K562 (cell line): ENCODE measurements around the gene MKLN1. TPM values are rescaled to one million over a fixed set of nuclear protein-coding genes. Genes with fewer than 3 reads are reported as not detected.

ENCODE experiments used
- BRD9 ChIP-seq: fragments of 450-650 bp; IDR thresholded peaks from 2 replicates; pipeline ENCODE4 v1.6.1; 2018; ENCODE audit warnings: low read depth; ENCODE audit not compliant: partially characterized antibody
- CBX5 ChIP-seq: IDR thresholded peaks from 2 replicates; pipeline ENCODE4 v1.6.1; 2014; ENCODE audit warnings: low read depth, borderline replicate concordance
- CREBBP ChIP-seq: IDR thresholded peaks from one replicate; pipeline ENCODE4 v1.6.1; 2012; ENCODE audit warnings: low read depth, mild to moderate bottlenecking, control low read depth, inconsistent platforms, low read length
- DMBX1 ChIP-seq: fragments of 250-450 bp; sonication (Bioruptor Pico); IDR thresholded peaks from 2 replicates; pipeline ENCODE4 v1.8.0; 2022; ENCODE audit warnings: inconsistent platforms, mild to moderate bottlenecking, moderate library complexity, borderline replicate concordance
- E2F3 ChIP-seq: fragments of 250-450 bp; sonication (Bioruptor Pico); IDR thresholded peaks from 2 replicates; pipeline ENCODE4 v1.4.0; 2020; ENCODE audit warnings: mild to moderate bottlenecking
- FOXJ2 ChIP-seq: fragments of 200-800 bp; sonication (Bioruptor generic); IDR thresholded peaks from 2 replicates; pipeline ENCODE4 v1.6.1; 2016; ENCODE audit warnings: missing genetic modification characterization, missing compliant biosample characterization
- ILF3 ChIP-seq: fragments of 450-650 bp; IDR thresholded peaks from 2 replicates; pipeline ENCODE4 v1.6.1; 2018; ENCODE audit warnings: antibody characterized with exemption, mild to moderate bottlenecking, moderate library complexity, borderline replicate concordance
- KAT2B ChIP-seq: IDR thresholded peaks from one replicate; pipeline ENCODE4 v1.6.1; 2012; ENCODE audit warnings: low read depth, mild to moderate bottlenecking, control low read depth, inconsistent platforms, low read length, moderate library complexity
- MTA2 ChIP-seq: fragments of 450-650 bp; IDR thresholded peaks from 2 replicates; pipeline ENCODE4 v1.6.1; 2016; ENCODE audit warnings: low read depth
- MYBL2 ChIP-seq, 2 experiments: fragments of 450-650 bp in 1 of 2; sonication (generic) in 1 of 2; formaldehyde crosslinking in 1 of 2; IDR thresholded peaks; 2 replicates each; pipeline versions ENCODE4 v1.6.1 to v1.8.1; 2017 to 2022; ENCODE audit warnings: borderline replicate concordance in 1 of 2, inconsistent platforms in 1 of 2, low read depth in 1 of 2, mild to moderate bottlenecking in 1 of 2, missing genetic modification reagents in 1 of 2, moderate library complexity in 1 of 2
- NR4A1 ChIP-seq, 2 experiments: fragments of 250-450 bp in 1 of 2; fragments of 450-650 bp in 1 of 2; sonication (Bioruptor Pico) in 1 of 2; IDR thresholded peaks; 2 replicates each; pipeline versions ENCODE4 v1.4.0 to v1.6.1; 2016 to 2020; ENCODE audit warnings: mild to moderate bottlenecking in 2 of 2, missing compliant biosample characterization in 1 of 2, missing genetic modification characterization in 1 of 2, moderate library complexity in 1 of 2
- RFX1 ChIP-seq: fragments of 450-650 bp; IDR thresholded peaks from 2 replicates; pipeline ENCODE4 v1.6.1; 2016; ENCODE audit warnings: mild to moderate bottlenecking, moderate library complexity
- SLC30A9 ChIP-seq: fragments of 250-450 bp; sonication (Bioruptor Pico); IDR thresholded peaks from 2 replicates; pipeline ENCODE4 v1.8.0; 2022; ENCODE audit warnings: mild to moderate bottlenecking, moderate library complexity
- U2AF2 ChIP-seq: fragments of 200-400 bp; formaldehyde crosslinking; optimal IDR thresholded peaks from 2 replicates; pipeline ENCODE3; 2017; ENCODE audit warnings: low read depth, mild to moderate bottlenecking, low read length
- ZKSCAN8 ChIP-seq: fragments of 200-800 bp; sonication (Bioruptor generic); IDR thresholded peaks from 2 replicates; pipeline ENCODE4 v1.6.1; 2016; ENCODE audit warnings: missing genetic modification characterization, missing compliant biosample characterization
- ZNF184 ChIP-seq: sonication (generic); formaldehyde crosslinking; IDR thresholded peaks from 2 replicates; pipeline ENCODE4 v1.5.0; 2020; ENCODE audit warnings: missing genetic modification reagents
- ZNF77 ChIP-seq: fragments of 250-450 bp; sonication (Bioruptor Pico); IDR thresholded peaks from 2 replicates; pipeline ENCODE4 v1.5.0; 2020
- ZNF79 ChIP-seq: fragments of 250-450 bp; sonication (Bioruptor Pico); IDR thresholded peaks from 2 replicates; pipeline ENCODE4 v1.4.0; 2020; ENCODE audit warnings: low read depth, mild to moderate bottlenecking, moderate library complexity
- polyA plus RNA-seq, 8 experiments: library from polyadenylated mRNA; depleted of rRNA in 4 of 8; stranded (reverse) in 5 of 8; unstranded in 3 of 8; fragments of >200 nt; fragmentation: Nextera tagmentation in 2 of 8; fragmentation: Illumina TruSeq in 1 of 8; extraction: Ambion mirVana in 2 of 8; extraction: Trizol in 1 of 8; gene quantifications; 2 replicates each; pipeline versions ENCODE4 v1.2.1 to v1.2.3, GENCODE V29; 2011 to 2014; ENCODE audit warnings: inconsistent platforms in 1 of 8, missing spikeins in 1 of 8
- total RNA-seq, 7 experiments: library from RNA; depleted of rRNA in 6 of 7; stranded (reverse); fragments of >200 nt in 6 of 7; fragmentation: Illumina TruSeq in 2 of 7; extraction: Trizol in 2 of 7; gene quantifications; 2 replicates each; pipeline versions ENCODE4 v1.2.1 to v1.2.3, GENCODE V29; 2011 to 2021; ENCODE audit warnings: low replicate concordance in 1 of 7
- TF ChIP-seq, protein P1 (sequence below): fragments of 450-650 bp; IDR thresholded peaks from 2 replicates; pipeline ENCODE4 v1.6.1; 2016; ENCODE audit warnings: antibody characterized with exemption
- TF ChIP-seq, protein P2 (sequence below): fragments of 450-650 bp; IDR thresholded peaks from 2 replicates; pipeline ENCODE4 v1.6.1; 2017; ENCODE audit warnings: antibody characterized with exemption
- TF ChIP-seq, protein P3 (sequence below): fragments of 150-350 bp; IDR thresholded peaks from 2 replicates; pipeline ENCODE4 v1.6.1; 2014; ENCODE audit warnings: low read depth, mild to moderate bottlenecking, low read length, borderline replicate concordance

MKLN1 gene
- total and polyA plus RNA-seq, 9 of the 15 experiments (the other 6 are each of a cell fraction or from before 2014, with no cell fraction given), result 18.6 to 80.4 (median 56.0) TPM

DNA sequence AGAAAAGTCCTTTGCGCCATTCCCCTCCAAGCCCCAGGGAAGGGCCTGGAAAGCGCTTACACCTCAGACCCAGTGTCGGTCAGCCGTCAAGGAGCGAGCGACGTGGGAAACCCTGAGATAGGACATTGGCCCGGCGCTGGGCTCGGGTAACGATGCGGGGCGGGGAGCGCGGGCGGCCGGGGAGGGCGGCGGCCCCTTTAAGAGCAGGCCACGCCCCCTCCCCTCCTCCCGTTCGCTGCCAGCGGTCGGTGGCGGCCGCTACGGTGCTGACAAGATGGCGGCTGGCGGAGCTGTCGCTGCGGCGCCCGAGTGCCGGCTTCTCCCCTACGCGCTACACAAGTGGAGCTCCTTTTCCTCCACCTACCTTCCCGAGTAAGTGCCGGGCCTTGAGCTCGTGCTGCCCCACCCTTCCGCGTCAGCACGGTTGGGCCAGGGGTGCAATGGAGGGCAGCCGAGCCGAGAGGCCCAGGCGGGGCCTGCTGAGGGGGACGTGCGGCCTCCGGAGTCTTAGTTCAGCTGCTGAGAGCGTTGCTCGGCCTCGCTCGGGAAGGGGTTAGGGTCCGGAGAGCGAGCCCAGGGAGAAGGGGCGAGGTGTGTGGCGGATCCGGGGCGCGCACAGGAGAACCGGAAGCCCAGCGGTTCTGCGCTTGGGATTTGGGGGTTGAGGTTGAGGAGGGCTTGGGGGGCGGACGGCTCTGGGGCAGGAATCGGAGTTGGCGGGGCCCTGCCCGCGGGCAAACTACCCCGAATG is at the start of gene MKLN1 (continued):
- no peak for TF ChIP-seq ZNF79 (CRISPR knock-in tag)
- no peak for TF ChIP-seq KAT2B
- TF ChIP-seq U2AF2, result no peak
- 0 out of 2 replicates have a peak, but pooled peaks have one; percentile 60 for TF ChIP-seq FOXJ2 (tag)
- TF ChIP-seq MYBL2 (IDR thresholded peaks at IDR 0.05; ENCODE audit: low read depth), result no peak
- no peak for TF ChIP-seq MYBL2 (CRISPR knock-in tag; IDR thresholded peaks at IDR 0.05; ENCODE audit: borderline replicate concordance)
- TF ChIP-seq, protein P1, sequence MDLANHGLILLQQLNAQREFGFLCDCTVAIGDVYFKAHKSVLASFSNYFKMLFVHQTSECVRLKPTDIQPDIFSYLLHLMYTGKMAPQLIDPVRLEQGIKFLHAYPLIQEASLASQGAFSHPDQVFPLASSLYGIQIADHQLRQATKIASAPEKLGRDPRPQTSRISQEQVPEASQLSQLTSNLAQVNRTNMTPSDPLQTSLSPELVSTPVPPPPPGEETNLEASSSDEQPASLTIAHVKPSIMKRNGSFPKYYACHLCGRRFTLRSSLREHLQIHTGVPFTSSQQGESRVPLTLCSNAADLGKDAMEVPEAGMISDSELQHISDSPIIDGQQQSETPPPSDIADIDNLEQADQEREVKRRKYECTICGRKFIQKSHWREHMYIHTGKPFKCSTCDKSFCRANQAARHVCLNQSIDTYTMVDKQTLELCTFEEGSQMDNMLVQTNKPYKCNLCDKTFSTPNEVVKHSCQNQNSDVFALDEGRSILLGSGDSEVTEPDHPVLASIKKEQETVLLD, result no peak
- 0 out of 2 replicates have a peak, but pooled peaks have one; percentile 22 for TF ChIP-seq DMBX1 (CRISPR knock-in tag)
- TF ChIP-seq BRD9, result peak; percentile 42
- TF ChIP-seq RFX1, result no peak
- TF ChIP-seq CREBBP, result no peak
- TF ChIP-seq ZNF184 (CRISPR knock-in tag), result no peak
- TF ChIP-seq E2F3 (CRISPR knock-in tag), result 0 out of 2 replicates have a peak, but pooled peaks have one; percentile 19
- peak; percentile 84; the same call in 1 of the 2 replicates for TF ChIP-seq NR4A1 (CRISPR knock-in tag; IDR thresholded peaks at IDR 0.05)
- peak; percentile 42 for TF ChIP-seq NR4A1 (tag; IDR thresholded peaks at IDR 0.05)
- TF ChIP-seq SLC30A9, result no peak
- no peak for TF ChIP-seq ZNF77 (CRISPR knock-in tag)
- TF ChIP-seq, protein P2, sequence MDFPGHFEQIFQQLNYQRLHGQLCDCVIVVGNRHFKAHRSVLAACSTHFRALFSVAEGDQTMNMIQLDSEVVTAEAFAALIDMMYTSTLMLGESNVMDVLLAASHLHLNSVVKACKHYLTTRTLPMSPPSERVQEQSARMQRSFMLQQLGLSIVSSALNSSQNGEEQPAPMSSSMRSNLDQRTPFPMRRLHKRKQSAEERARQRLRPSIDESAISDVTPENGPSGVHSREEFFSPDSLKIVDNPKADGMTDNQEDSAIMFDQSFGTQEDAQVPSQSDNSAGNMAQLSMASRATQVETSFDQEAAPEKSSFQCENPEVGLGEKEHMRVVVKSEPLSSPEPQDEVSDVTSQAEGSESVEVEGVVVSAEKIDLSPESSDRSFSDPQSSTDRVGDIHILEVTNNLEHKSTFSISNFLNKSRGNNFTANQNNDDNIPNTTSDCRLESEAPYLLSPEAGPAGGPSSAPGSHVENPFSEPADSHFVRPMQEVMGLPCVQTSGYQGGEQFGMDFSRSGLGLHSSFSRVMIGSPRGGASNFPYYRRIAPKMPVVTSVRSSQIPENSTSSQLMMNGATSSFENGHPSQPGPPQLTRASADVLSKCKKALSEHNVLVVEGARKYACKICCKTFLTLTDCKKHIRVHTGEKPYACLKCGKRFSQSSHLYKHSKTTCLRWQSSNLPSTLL, result no peak
- TF ChIP-seq, protein P3, sequence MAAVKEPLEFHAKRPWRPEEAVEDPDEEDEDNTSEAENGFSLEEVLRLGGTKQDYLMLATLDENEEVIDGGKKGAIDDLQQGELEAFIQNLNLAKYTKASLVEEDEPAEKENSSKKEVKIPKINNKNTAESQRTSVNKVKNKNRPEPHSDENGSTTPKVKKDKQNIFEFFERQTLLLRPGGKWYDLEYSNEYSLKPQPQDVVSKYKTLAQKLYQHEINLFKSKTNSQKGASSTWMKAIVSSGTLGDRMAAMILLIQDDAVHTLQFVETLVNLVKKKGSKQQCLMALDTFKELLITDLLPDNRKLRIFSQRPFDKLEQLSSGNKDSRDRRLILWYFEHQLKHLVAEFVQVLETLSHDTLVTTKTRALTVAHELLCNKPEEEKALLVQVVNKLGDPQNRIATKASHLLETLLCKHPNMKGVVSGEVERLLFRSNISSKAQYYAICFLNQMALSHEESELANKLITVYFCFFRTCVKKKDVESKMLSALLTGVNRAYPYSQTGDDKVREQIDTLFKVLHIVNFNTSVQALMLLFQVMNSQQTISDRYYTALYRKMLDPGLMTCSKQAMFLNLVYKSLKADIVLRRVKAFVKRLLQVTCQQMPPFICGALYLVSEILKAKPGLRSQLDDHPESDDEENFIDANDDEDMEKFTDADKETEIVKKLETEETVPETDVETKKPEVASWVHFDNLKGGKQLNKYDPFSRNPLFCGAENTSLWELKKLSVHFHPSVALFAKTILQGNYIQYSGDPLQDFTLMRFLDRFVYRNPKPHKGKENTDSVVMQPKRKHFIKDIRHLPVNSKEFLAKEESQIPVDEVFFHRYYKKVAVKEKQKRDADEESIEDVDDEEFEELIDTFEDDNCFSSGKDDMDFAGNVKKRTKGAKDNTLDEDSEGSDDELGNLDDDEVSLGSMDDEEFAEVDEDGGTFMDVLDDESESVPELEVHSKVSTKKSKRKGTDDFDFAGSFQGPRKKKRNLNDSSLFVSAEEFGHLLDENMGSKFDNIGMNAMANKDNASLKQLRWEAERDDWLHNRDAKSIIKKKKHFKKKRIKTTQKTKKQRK, result no peak
- TF ChIP-seq ZKSCAN8 (CRISPR knock-in tag), result no peak
- no peak; the same call in 1 of the 2 replicates for TF ChIP-seq CBX5
- TF ChIP-seq MTA2, result no peak; the same call in 1 of the 2 replicates
- TF ChIP-seq ILF3, result peak; percentile 62; the same call in 1 of the 2 replicates
